K562 (cell line): ENCODE data around the gene SUPT20H. TPM values are rescaled to one million over a fixed set of nuclear protein-coding genes. Genes with fewer than 3 reads are reported as not detected.

ENCODE experiments used
- ATAC-seq: fragments of 200-7000 bp; cut with Tn5 transposase; 3 replicates; pipeline ENCODE4 v1.9.1; 2020; ENCODE audit warnings: moderate library complexity
- BruUV-seq: library from RNA; stranded (reverse); fragments of 400-500 nt; replicated peaks from 2 replicates; lab custom pipeline; 2021; lab: Mats Ljungman, UMichigan
- CTCF ChIA-PET: fragments of 300-600 bp; formaldehyde crosslinking; extraction: SDS; loops from one replicate; lab custom pipeline; 2021; ENCODE audit warnings: low intra/inter-chr PET ratio; lab: Yijun Ruan, JAX
- POLR2A ChIA-PET: fragments of 300-600, 350-650 bp; sonication (Branson Sonifier 250); formaldehyde crosslinking; extraction: SDS; loops from one replicate; lab custom pipeline; 2021; ENCODE audit warnings: antibody characterized with exemption, inconsistent platforms; lab: Yijun Ruan, JAX
- DNase-seq, 4 experiments: peaks; one replicate each; pipeline versions ENCODE4 v3.0.0 to v3.0.0-alpha.2; 2011 to 2018; ENCODE audit warnings: low spot score in 3 of 4, mixed read lengths in 3 of 4; ENCODE audit errors: extremely low read depth in 1 of 4
- FAIRE-seq: peaks from 2 replicates; lab custom pipeline; 2011; peaks lifted over from hg19 to GRCh38; lab: Jason Lieb, UNC
- H2AFZ ChIP-seq: 2 replicates; pipeline ENCODE4 v1.6.0; 2011; ENCODE audit warnings: low read depth, low read length, control low read depth, inconsistent platforms
- H3K27ac ChIP-seq: fragments of 200-600 bp; 3 replicates; pipeline ENCODE4 v1.8.0; 2011; ENCODE audit warnings: low read depth, mild to moderate bottlenecking, control low read depth, inconsistent platforms, low read length, moderate library complexity, mixed read lengths; ENCODE audit errors: extremely low read depth
- H3K27me3 ChIP-seq, 2 experiments: fragments of 300-600 bp in 1 of 2; 2 replicates in 1 of 2; 3 replicates in 1 of 2; pipeline versions ENCODE4 v1.6.0 to v1.8.0; 2011; ENCODE audit warnings: inconsistent platforms in 2 of 2, low read length in 2 of 2, mild to moderate bottlenecking in 1 of 2, mixed read lengths in 1 of 2, moderate library complexity in 1 of 2; ENCODE audit not compliant: control insufficient read depth in 2 of 2, insufficient read depth in 2 of 2
- H3K36me3 ChIP-seq: fragments of 300-600 bp; 3 replicates; pipeline ENCODE4 v1.8.0; 2011; ENCODE audit warnings: mild to moderate bottlenecking, low read length, inconsistent platforms; ENCODE audit not compliant: control insufficient read depth, insufficient read depth
- H3K4me1 ChIP-seq, 2 experiments: fragments of 200-600 bp in 1 of 2; replicated peaks in 1 of 2; 2 replicates in 1 of 2; 3 replicates in 1 of 2; pipeline versions ENCODE4 v1.5.1 to v1.8.0; 2011; ENCODE audit warnings: inconsistent platforms in 2 of 2, low read length in 2 of 2, mild to moderate bottlenecking in 1 of 2, mixed read lengths in 1 of 2, moderate library complexity in 1 of 2; ENCODE audit not compliant: control insufficient read depth in 2 of 2, insufficient read depth in 2 of 2
- H3K4me2 ChIP-seq: 2 replicates; pipeline ENCODE4 v1.6.1; 2011; ENCODE audit warnings: low read length, control low read depth, inconsistent platforms, mixed read lengths; ENCODE audit not compliant: insufficient read depth
- H3K4me3 ChIP-seq: fragments of 200-600 bp; sonication (generic), shearing (Covaris generic); 2 replicates; pipeline ENCODE4 v1.5.1; 2016; ENCODE audit warnings: control low read depth, inconsistent platforms
- H3K79me2 ChIP-seq: fragments of 200-600 bp; 3 replicates; pipeline ENCODE4 v1.8.0; 2011; ENCODE audit warnings: low read length, inconsistent platforms; ENCODE audit not compliant: control insufficient read depth, insufficient read depth
- H3K9ac ChIP-seq, 2 experiments: 2 replicates each; pipeline versions ENCODE4 v1.6.0 to v1.6.1; 2011; ENCODE audit warnings: low read depth in 2 of 2, low read length in 2 of 2, control low read depth in 1 of 2, inconsistent platforms in 1 of 2, mild to moderate bottlenecking in 1 of 2, mixed read lengths in 1 of 2; ENCODE audit not compliant: insufficient read depth in 1 of 2
- H3K9me1 ChIP-seq: one replicate; pipeline ENCODE4 v1.6.0; 2011; ENCODE audit warnings: inconsistent platforms, mild to moderate bottlenecking, low read length, moderate library complexity; ENCODE audit not compliant: control insufficient read depth, insufficient read depth
- H3K9me3 ChIP-seq: replicated peaks from 2 replicates; pipeline ENCODE4 v1.5.1; 2011; ENCODE audit warnings: low read depth, low read length, inconsistent platforms; ENCODE audit not compliant: control insufficient read depth, insufficient read depth
- H4K20me1 ChIP-seq: replicated peaks from 2 replicates; pipeline ENCODE4 v1.6.1; 2011; ENCODE audit warnings: low read length, inconsistent platforms, mixed read lengths; ENCODE audit not compliant: control insufficient read depth, insufficient read depth
- CTCF ChIP-seq, 3 experiments: IDR thresholded peaks in 2 of 3; conservative IDR thresholded peaks in 1 of 3; 2 replicates each; pipeline ENCODE4 v1.5.1; 2011 to 2012; ENCODE audit warnings: low read length in 3 of 3, mild to moderate bottlenecking in 3 of 3, control low read depth in 2 of 3, improper control_type of control experiment in 1 of 3, inconsistent platforms in 1 of 3, low read depth in 1 of 3, mixed read lengths in 1 of 3, moderate library complexity in 1 of 3; ENCODE audit not compliant: insufficient read depth in 2 of 3
- RAD21 ChIP-seq, 2 experiments: fragments of 250-450 bp in 1 of 2; fragments of 450-650 bp in 1 of 2; sonication (Bioruptor Pico) in 1 of 2; formaldehyde crosslinking in 1 of 2; IDR thresholded peaks in 1 of 2; conservative IDR thresholded peaks in 1 of 2; 2 replicates each; pipeline versions ENCODE4 v1.4.0 to v1.8.0; 2020 to 2022; ENCODE audit warnings: mild to moderate bottlenecking in 2 of 2, moderate library complexity in 1 of 2
- ZNF121 ChIP-seq: sonication (generic); formaldehyde crosslinking; conservative IDR thresholded peaks from 2 replicates; pipeline ENCODE4 v1.8.0; 2022; ENCODE audit warnings: missing genetic modification reagents
- WGBS: fragments of 100-300 bp; shearing (Covaris generic); methylation state at CpG from one replicate; pipeline ENCODE4 v1.1.6; 2016; ENCODE audit warnings: low coverage, mixed read lengths; ENCODE audit not compliant: insufficient coverage; ENCODE audit errors: missing lambda C conversion rate; 5-methylcytosine and 5-hydroxymethylcytosine counted together
- in situ Hi-C: fragments of 300-500 bp; cut with MboI; formaldehyde crosslinking; loops from 4 replicates; pipeline ENCODE4 v1.15.0; 2018; ENCODE audit warnings: inconsistent platforms, mixed read lengths
- intact Hi-C: fragments of 100-400 bp; cut with micrococcal nuclease; formaldehyde crosslinking; loops from 2 replicates; pipeline ENCODE4 v1.14.2; 2022
- polyA plus RNA-seq, 8 experiments: library from polyadenylated mRNA; depleted of rRNA in 4 of 8; stranded (reverse) in 5 of 8; unstranded in 3 of 8; fragments of >200 nt; fragmentation: Nextera tagmentation in 2 of 8; fragmentation: Illumina TruSeq in 1 of 8; extraction: Ambion mirVana in 2 of 8; extraction: Trizol in 1 of 8; gene quantifications; 2 replicates each; pipeline versions ENCODE4 v1.2.1 to v1.2.3, GENCODE V29; 2011 to 2014; ENCODE audit warnings: inconsistent platforms in 1 of 8, missing spikeins in 1 of 8
- total RNA-seq, 7 experiments: library from RNA; depleted of rRNA in 6 of 7; stranded (reverse); fragments of >200 nt in 6 of 7; fragmentation: Illumina TruSeq in 2 of 7; extraction: Trizol in 2 of 7; gene quantifications; 2 replicates each; pipeline versions ENCODE4 v1.2.1 to v1.2.3, GENCODE V29; 2011 to 2021; ENCODE audit warnings: low replicate concordance in 1 of 7

SUPT20H gene
- total and polyA plus RNA-seq, 9 of the 15 experiments (the other 6 are each of a cell fraction or from before 2014, with no cell fraction given): 11.4 to 71.8 (median 31.7) TPM

DNA sequence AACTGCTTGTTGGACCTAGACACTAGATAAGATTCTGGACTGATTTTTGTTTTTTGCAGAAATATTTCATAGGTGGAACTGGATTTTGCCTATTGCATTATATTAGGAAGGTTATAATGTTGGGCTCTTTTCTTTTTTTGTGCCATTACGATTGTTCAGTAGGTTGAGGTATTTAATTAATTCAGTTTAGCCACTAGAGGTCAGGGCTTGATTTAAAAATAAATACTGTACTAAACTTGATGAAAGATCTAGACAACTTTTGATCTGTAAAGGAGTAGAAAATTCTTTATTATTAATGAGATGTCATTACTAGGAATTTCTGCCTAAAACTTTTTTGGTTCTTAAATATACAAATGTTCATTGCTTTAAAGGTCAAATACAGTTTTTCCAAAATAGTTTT is 15.2 kb upstream of the SUPT20H start:
- BruUV-seq: no TSS peak
- DNase-seq: no peak
- no peaks in the 10 kb centered on the region for H4K20me1 ChIP-seq
- ATAC-seq: peak; percentile 57; the same call in 1 of the 3 replicates
- no peaks in the 10 kb centered on the region for H3K9me1 ChIP-seq
- no peak overlapping the region for H2AFZ ChIP-seq
- 0% methylated on average over 1 of the region's 1 CpG for WGBS
- no peak overlapping the region for H3K4me2 ChIP-seq
- H3K9me3 ChIP-seq: no peaks in the 10 kb centered on the region
- no peak for FAIRE-seq
- intact Hi-C loops: loop anchor here (10.0 kb wide), 1 partner anchor 1840 kb away; no protein-coding TSS in a partner anchor
- no peak overlapping the region for H3K9ac ChIP-seq
- peaks cover 0 to 14% of the 10 kb centered on the region in 2 experiments; a peak in 1 of 5 replicates for H3K27me3 ChIP-seq
- no peaks in the 10 kb centered on the region for H3K36me3 ChIP-seq
- peak; percentile 18 to 41; a peak in 2 of 4 replicates for TF ChIP-seq RAD21 (CRISPR knock-in tag; conservative IDR thresholded peaks at IDR 0.05 in 1 of 2, IDR thresholded peaks at IDR 0.05 in 1 of 2)
- TF ChIP-seq ZNF121 (CRISPR knock-in tag): no peak
- TF ChIP-seq CTCF (IDR thresholded peaks at IDR 0.05 in 2 of 3, conservative IDR thresholded peaks at IDR 0.05 in 1 of 3; ENCODE audit: insufficient read depth in 2 of 3, low read depth in 1 of 3, low read length in 3 of 3): peak in 1 of 3 experiments; percentile 36; a peak in 2 of 6 replicates
- TF ChIP-seq, all 486 proteins: peak for 2
- CTCF ChIA-PET: interaction anchor here (0.8 kb wide), 1 partner anchor 528 kb away, joined by 5 read pairs; no protein-coding TSS in a partner anchor
- no peaks in the 10 kb centered on the region for H3K79me2 ChIP-seq
- in situ Hi-C loops: loop anchor here (25.0 kb wide), 1 partner anchor 1813 kb away; no protein-coding TSS in a partner anchor
- POLR2A ChIA-PET: no interaction called here
- no peak overlapping the region for H3K27ac ChIP-seq
- no peak overlapping the region for H3K4me3 ChIP-seq
- peaks cover 0 to 3% of the 10 kb centered on the region in 2 experiments; a peak in 1 of 5 replicates for H3K4me1 ChIP-seq
